Measurements from ENCODE around the gene UNC50. TPM values are rescaled to one million over a fixed set of nuclear protein-coding genes. Genes with fewer than 3 reads are reported as not detected.

UNC50 gene
- total RNA-seq, 1 donor, result 36.2 TPM

GRCh38 chr2:98607741-98608115, 661 bp upstream of the UNC50 start:
- Histone ChIP-seq H3K4me2 (ENCODE audit: insufficient read depth, low read length) (peak overlapping the region; percentile 89), H3K27ac (ENCODE audit: low read depth, low read length) (peak overlapping the region; percentile 94), H3K4me3 (ENCODE audit: insufficient read depth, low read length) (peak overlapping the region; percentile 94), H3K79me2 (ENCODE audit: insufficient read depth, low read length) (peaks cover 79% of the 10 kb centered on the region), H4K20me1 (ENCODE audit: insufficient read depth, low read length) (peaks cover 11% of the 10 kb centered on the region), H3K4me1 (ENCODE audit: insufficient read depth, low read length) (peaks cover 23% of the 10 kb centered on the region), H3K36me3 (ENCODE audit: insufficient read depth, low read length) (peaks cover 32% of the 10 kb centered on the region), H3K9me3 (ENCODE audit: low read depth, low read length) (no peaks in the 10 kb centered on the region), H3K27me3 (ENCODE audit: insufficient read depth, low read length) (no peaks in the 10 kb centered on the region), H2AFZ (ENCODE audit: low read length) (peak overlapping the region; percentile 91)
- TF ChIP-seq CTCF (IDR thresholded peaks at IDR 0.05; ENCODE audit: extremely low read depth, low read depth, low read length), result no peak
- no peak for DNase-seq (ENCODE audit: insufficient read length, low spot score, missing footprints)

- peak overlapping the region; percentile 89 for H3K4me2 ChIP-seq (ENCODE audit: insufficient read depth, low read length)
- H3K27me3 ChIP-seq (ENCODE audit: insufficient read depth, low read length), result no peaks in the 10 kb centered on the region
- peak overlapping the region; percentile 65 for H2AFZ ChIP-seq (ENCODE audit: low read length)
- H3K36me3 ChIP-seq (ENCODE audit: insufficient read depth, low read length), result peaks cover 45% of the 10 kb centered on the region
- H3K9me3 ChIP-seq (ENCODE audit: low read depth, low read length), result no peaks in the 10 kb centered on the region
- no peak for TF ChIP-seq CTCF (IDR thresholded peaks at IDR 0.05; ENCODE audit: extremely low read depth, low read depth, low read length)
- peaks cover 23% of the 10 kb centered on the region for H3K4me1 ChIP-seq (ENCODE audit: insufficient read depth, low read length)
- H3K79me2 ChIP-seq (ENCODE audit: insufficient read depth, low read length), result peaks cover 77% of the 10 kb centered on the region
- peak overlapping the region; percentile 94 for H3K4me3 ChIP-seq (ENCODE audit: insufficient read depth, low read length)
- H3K27ac ChIP-seq (ENCODE audit: low read depth, low read length), result peak overlapping the region; percentile 94
- H4K20me1 ChIP-seq (ENCODE audit: insufficient read depth, low read length), result peaks cover 15% of the 10 kb centered on the region
- peak; percentile 93 for DNase-seq (ENCODE audit: insufficient read length, low spot score, missing footprints)
These were observed 694 bp downstream of the UNC50 start for GRCh38 chr2:98608962-98609604.

- Histone ChIP-seq H4K20me1 (ENCODE audit: insufficient read depth, low read length) (peaks cover 14% of the 10 kb centered on the region), H3K4me2 (ENCODE audit: insufficient read depth, low read length) (no peak overlapping the region), H3K79me2 (ENCODE audit: insufficient read depth, low read length) (peaks cover 30% of the 10 kb centered on the region), H3K9me3 (ENCODE audit: low read depth, low read length) (no peaks in the 10 kb centered on the region), H3K36me3 (ENCODE audit: insufficient read depth, low read length) (peaks cover 77% of the 10 kb centered on the region), H2AFZ (ENCODE audit: low read length) (no peak overlapping the region), H3K27ac (ENCODE audit: low read depth, low read length) (no peak overlapping the region), H3K4me1 (ENCODE audit: insufficient read depth, low read length) (peaks cover 15% of the 10 kb centered on the region), H3K4me3 (ENCODE audit: insufficient read depth, low read length) (no peak overlapping the region), H3K27me3 (ENCODE audit: insufficient read depth, low read length) (no peaks in the 10 kb centered on the region)
- DNase-seq (ENCODE audit: insufficient read length, low spot score, missing footprints), result no peak
- TF ChIP-seq CTCF (IDR thresholded peaks at IDR 0.05; ENCODE audit: extremely low read depth, low read depth, low read length), result no peak
These were observed 5.8 kb downstream of the UNC50 start for GRCh38 chr2:98614024-98614739.

GRCh38 chr2:98615481-98615880, 7.1 kb downstream of the UNC50 start:
- Histone ChIP-seq H3K27ac (ENCODE audit: low read depth, low read length) (no peak overlapping the region), H3K79me2 (ENCODE audit: insufficient read depth, low read length) (peaks cover 17% of the 10 kb centered on the region), H3K27me3 (ENCODE audit: insufficient read depth, low read length) (no peaks in the 10 kb centered on the region), H2AFZ (ENCODE audit: low read length) (no peak overlapping the region), H3K36me3 (ENCODE audit: insufficient read depth, low read length) (peaks cover 68% of the 10 kb centered on the region), H3K9me3 (ENCODE audit: low read depth, low read length) (no peaks in the 10 kb centered on the region), H3K4me3 (ENCODE audit: insufficient read depth, low read length) (no peak overlapping the region), H3K4me2 (ENCODE audit: insufficient read depth, low read length) (no peak overlapping the region), H4K20me1 (ENCODE audit: insufficient read depth, low read length) (peaks cover 14% of the 10 kb centered on the region), H3K4me1 (ENCODE audit: insufficient read depth, low read length) (peaks cover 4% of the 10 kb centered on the region)
- DNase-seq (ENCODE audit: insufficient read length, low spot score, missing footprints), result no peak
- peak; percentile 24 for TF ChIP-seq CTCF (IDR thresholded peaks at IDR 0.05; ENCODE audit: extremely low read depth, low read depth, low read length)
